Activated T-cell treated with anti-CD3 and anti-CD28 coated beads, Interleukin-2, amount 50 U/mL, for 48 hours (primary cell): ENCODE data around the gene ITPRIPL2.

Source experiments
- DNase-seq, 2 experiments: peaks; one replicate each; pipeline ENCODE4 v3.0.0-alpha.2; 2020

Gene ITPRIPL2

GRCh38 chr16:19145010-19145409 lies 31.2 kb downstream of the ITPRIPL2 start:
- no peak for DNase-seq

- DNase-seq, result no peak
These were observed 33.4 kb downstream of the ITPRIPL2 start for GRCh38 chr16:19147126-19147525.

- no peak for DNase-seq
These were observed 33.9 kb downstream of the ITPRIPL2 start for GRCh38 chr16:19147627-19148026.

- no peak for DNase-seq
These were observed 34.4 kb downstream of the ITPRIPL2 start for GRCh38 chr16:19148189-19148588.

GRCh38 chr16:19151310-19151709 lies 37.5 kb downstream of the ITPRIPL2 start:
- DNase-seq, result no peak

- no peak for DNase-seq
These were observed 38.3 kb downstream of the ITPRIPL2 start for GRCh38 chr16:19152042-19152441.

GRCh38 chr16:19153876-19154275 lies 40.1 kb downstream of the ITPRIPL2 start:
- DNase-seq, result no peak

- no peak for DNase-seq
These were observed 48.3 kb downstream of the ITPRIPL2 start for GRCh38 chr16:19162085-19162484.

GRCh38 chr16:19163215-19163614 lies 49.5 kb downstream of the ITPRIPL2 start:
- DNase-seq, result no peak

GRCh38 chr16:19164285-19164684 lies 50.5 kb downstream of the ITPRIPL2 start:
- no peak for DNase-seq

GRCh38 chr16:19165101-19165500 lies 51.3 kb downstream of the ITPRIPL2 start:
- DNase-seq, result no peak

GRCh38 chr16:19166500-19166899 lies 52.7 kb downstream of the ITPRIPL2 start:
- DNase-seq, result no peak

- peak; percentile 66 to 75 for DNase-seq
These were observed 54.1 kb downstream of the ITPRIPL2 start, which contains the start of gene SYT17 for GRCh38 chr16:19167710-19168370. TSS of gene SYT17 (plus strand) at chr16:19168240. CDS start at chr16:19168647, 407 bp downstream.

GRCh38 chr16:19168371-19169081 lies 54.8 kb downstream of the ITPRIPL2 start:
- peak; percentile 19 to 23 for DNase-seq

GRCh38 chr16:19169082-19169639 lies 55.4 kb downstream of the ITPRIPL2 start:
- no peak for DNase-seq

GRCh38 chr16:19170043-19170655 lies 56.4 kb downstream of the ITPRIPL2 start:
- no peak for DNase-seq
